ENCODE results near the gene HIBADH. TPM values are rescaled to one million over a fixed set of nuclear protein-coding genes. Genes with fewer than 3 reads are reported as not detected.

The HIBADH gene
- total RNA-seq, 4 donors from 2014 or later, result 18.0 to 74.8 (median 41.2) TPM

GRCh38 chr7:27519793-27520469, 142.8 kb downstream of the HIBADH start:
- intact Hi-C loops (cut with DNase I; ENCODE audit: low total_unique reads), result no loop called here
- 95% methylated on average over 9 of the region's 9 CpGs; no CpG with 5 or more reads in 1 of the 2 donors for WGBS, 2 donors (ENCODE audit: low coverage in 1 of 2)
- in situ Hi-C loops (cut with MboI; ENCODE audit: low pct_ligation_motif_present in 1 of 4, low pct_unique_long_range_greater_than_20kb in 1 of 4, low sequenced_read_pairs in 3 of 4), result no loop called here

GRCh38 chr7:27518561-27519350, 143.9 kb downstream of the HIBADH start:
- H3K9me3 ChIP-seq, result no peaks in the 10 kb centered on the region
- TF ChIP-seq CTCF (IDR thresholded peaks at IDR 0.05) (no peak), POLR2A (IDR thresholded peaks at IDR 0.05) (no peak)
- H3K27me3 ChIP-seq, result no peaks in the 10 kb centered on the region
- peaks cover 0 to 8% (median 0%) of the 10 kb centered on the region in 4 donors for H3K4me1 ChIP-seq
- DNase-seq, result no peak
- no peaks in the 10 kb centered on the region for H3K36me3 ChIP-seq
- no peak overlapping the region for H3K4me3 ChIP-seq
- 52 to 75% methylated on average over 4 of the region's 4 CpGs for WGBS, 2 donors (ENCODE audit: low coverage in 1 of 2)
- no peak overlapping the region for H3K27ac ChIP-seq
- intact Hi-C loops (cut with DNase I; ENCODE audit: low total_unique reads) (no loop called here), in situ Hi-C loops (cut with MboI; ENCODE audit: low pct_ligation_motif_present in 1 of 4, low pct_unique_long_range_greater_than_20kb in 1 of 4, low sequenced_read_pairs in 3 of 4) (no loop called here)

More at GRCh38 chr7:27519793-27520469, 142.8 kb downstream of the HIBADH start:
- H3K4me3 ChIP-seq, result no peak overlapping the region
- peaks cover 0 to 8% (median 0%) of the 10 kb centered on the region in 4 donors for H3K4me1 ChIP-seq
- H3K27me3 ChIP-seq, result no peaks in the 10 kb centered on the region
- no peaks in the 10 kb centered on the region for H3K9me3 ChIP-seq
- DNase-seq, result no peak
- no peak overlapping the region for H3K27ac ChIP-seq
- H3K36me3 ChIP-seq, result no peaks in the 10 kb centered on the region
- TF ChIP-seq EP300 (IDR thresholded peaks at IDR 0.05; ENCODE audit: low read depth) (no peak), CTCF (IDR thresholded peaks at IDR 0.05) (no peak), POLR2A (IDR thresholded peaks at IDR 0.05) (no peak), POLR2AphosphoS5 (IDR thresholded peaks at IDR 0.05) (no peak)

- H3K9me3 ChIP-seq, result no peaks in the 10 kb centered on the region
- H3K36me3 ChIP-seq, result no peaks in the 10 kb centered on the region
- no peak for TF ChIP-seq POLR2A (IDR thresholded peaks at IDR 0.05)
- TF ChIP-seq CTCF (IDR thresholded peaks at IDR 0.05), result no peak
- no peak for TF ChIP-seq POLR2AphosphoS5 (IDR thresholded peaks at IDR 0.05)
- TF ChIP-seq EP300 (IDR thresholded peaks at IDR 0.05; ENCODE audit: low read depth), result no peak
- no peak overlapping the region for H3K27ac ChIP-seq
- DNase-seq, result no peak
- H3K4me1 ChIP-seq, result peaks cover 0 to 8% (median 0%) of the 10 kb centered on the region in 4 donors
- intact Hi-C loops (cut with DNase I; ENCODE audit: low total_unique reads), result no loop called here
- H3K4me3 ChIP-seq, result no peak overlapping the region
- in situ Hi-C loops (cut with MboI; ENCODE audit: low pct_ligation_motif_present in 1 of 4, low pct_unique_long_range_greater_than_20kb in 1 of 4, low sequenced_read_pairs in 3 of 4), result no loop called here
- H3K27me3 ChIP-seq, result no peaks in the 10 kb centered on the region
Measured at GRCh38 chr7:27516421-27516820, 146.3 kb downstream of the HIBADH start.

- Histone ChIP-seq H3K27me3 (no peaks in the 10 kb centered on the region), H3K4me3 (no peak overlapping the region), H3K36me3 (no peaks in the 10 kb centered on the region), H3K4me1 (peaks cover 0 to 8% (median 0%) of the 10 kb centered on the region in 4 donors), H3K27ac (no peak overlapping the region), H3K9me3 (no peaks in the 10 kb centered on the region)
- no peak for DNase-seq
- intact Hi-C loops (cut with DNase I; ENCODE audit: low total_unique reads) (no loop called here), in situ Hi-C loops (cut with MboI; ENCODE audit: low pct_ligation_motif_present in 1 of 4, low pct_unique_long_range_greater_than_20kb in 1 of 4, low sequenced_read_pairs in 3 of 4) (no loop called here)
- WGBS, 2 donors (ENCODE audit: low coverage in 1 of 2), result 90 to 95% methylated on average over 3 to 4 of the region's 4 CpGs
- TF ChIP-seq EP300 (IDR thresholded peaks at IDR 0.05; ENCODE audit: low read depth) (no peak), CTCF (IDR thresholded peaks at IDR 0.05) (no peak), POLR2AphosphoS5 (IDR thresholded peaks at IDR 0.05) (no peak), POLR2A (IDR thresholded peaks at IDR 0.05) (no peak)
Measured at GRCh38 chr7:27515933-27516332, 146.8 kb downstream of the HIBADH start.
